ENCODE data around the gene S100A6.

DNA sequence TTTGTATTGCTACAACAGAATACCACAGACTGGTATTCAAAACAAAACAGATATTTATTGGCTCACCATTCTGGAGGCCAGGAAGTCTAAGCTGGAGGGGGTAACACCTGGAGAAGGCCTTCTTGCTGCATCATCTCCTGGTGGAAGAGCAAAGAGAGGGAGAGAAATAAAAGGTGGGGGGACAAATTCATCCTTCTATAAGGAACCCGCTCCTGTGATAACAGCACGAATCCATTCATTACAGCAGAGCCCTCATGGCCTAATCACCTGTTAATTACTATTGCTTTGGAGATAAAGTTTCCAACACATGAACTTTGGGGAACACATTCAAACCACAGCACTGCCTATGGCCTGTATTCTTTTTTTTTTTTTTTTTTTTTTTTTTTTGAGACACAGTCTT, 24.4 kb upstream of the S100A6 start:
- TF ChIP-seq, protein P1, sequence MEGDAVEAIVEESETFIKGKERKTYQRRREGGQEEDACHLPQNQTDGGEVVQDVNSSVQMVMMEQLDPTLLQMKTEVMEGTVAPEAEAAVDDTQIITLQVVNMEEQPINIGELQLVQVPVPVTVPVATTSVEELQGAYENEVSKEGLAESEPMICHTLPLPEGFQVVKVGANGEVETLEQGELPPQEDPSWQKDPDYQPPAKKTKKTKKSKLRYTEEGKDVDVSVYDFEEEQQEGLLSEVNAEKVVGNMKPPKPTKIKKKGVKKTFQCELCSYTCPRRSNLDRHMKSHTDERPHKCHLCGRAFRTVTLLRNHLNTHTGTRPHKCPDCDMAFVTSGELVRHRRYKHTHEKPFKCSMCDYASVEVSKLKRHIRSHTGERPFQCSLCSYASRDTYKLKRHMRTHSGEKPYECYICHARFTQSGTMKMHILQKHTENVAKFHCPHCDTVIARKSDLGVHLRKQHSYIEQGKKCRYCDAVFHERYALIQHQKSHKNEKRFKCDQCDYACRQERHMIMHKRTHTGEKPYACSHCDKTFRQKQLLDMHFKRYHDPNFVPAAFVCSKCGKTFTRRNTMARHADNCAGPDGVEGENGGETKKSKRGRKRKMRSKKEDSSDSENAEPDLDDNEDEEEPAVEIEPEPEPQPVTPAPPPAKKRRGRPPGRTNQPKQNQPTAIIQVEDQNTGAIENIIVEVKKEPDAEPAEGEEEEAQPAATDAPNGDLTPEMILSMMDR (IDR thresholded peaks at IDR 0.05; ENCODE audit: low read depth, low read length, missing input control), result no peak
- TF ChIP-seq, protein P2, sequence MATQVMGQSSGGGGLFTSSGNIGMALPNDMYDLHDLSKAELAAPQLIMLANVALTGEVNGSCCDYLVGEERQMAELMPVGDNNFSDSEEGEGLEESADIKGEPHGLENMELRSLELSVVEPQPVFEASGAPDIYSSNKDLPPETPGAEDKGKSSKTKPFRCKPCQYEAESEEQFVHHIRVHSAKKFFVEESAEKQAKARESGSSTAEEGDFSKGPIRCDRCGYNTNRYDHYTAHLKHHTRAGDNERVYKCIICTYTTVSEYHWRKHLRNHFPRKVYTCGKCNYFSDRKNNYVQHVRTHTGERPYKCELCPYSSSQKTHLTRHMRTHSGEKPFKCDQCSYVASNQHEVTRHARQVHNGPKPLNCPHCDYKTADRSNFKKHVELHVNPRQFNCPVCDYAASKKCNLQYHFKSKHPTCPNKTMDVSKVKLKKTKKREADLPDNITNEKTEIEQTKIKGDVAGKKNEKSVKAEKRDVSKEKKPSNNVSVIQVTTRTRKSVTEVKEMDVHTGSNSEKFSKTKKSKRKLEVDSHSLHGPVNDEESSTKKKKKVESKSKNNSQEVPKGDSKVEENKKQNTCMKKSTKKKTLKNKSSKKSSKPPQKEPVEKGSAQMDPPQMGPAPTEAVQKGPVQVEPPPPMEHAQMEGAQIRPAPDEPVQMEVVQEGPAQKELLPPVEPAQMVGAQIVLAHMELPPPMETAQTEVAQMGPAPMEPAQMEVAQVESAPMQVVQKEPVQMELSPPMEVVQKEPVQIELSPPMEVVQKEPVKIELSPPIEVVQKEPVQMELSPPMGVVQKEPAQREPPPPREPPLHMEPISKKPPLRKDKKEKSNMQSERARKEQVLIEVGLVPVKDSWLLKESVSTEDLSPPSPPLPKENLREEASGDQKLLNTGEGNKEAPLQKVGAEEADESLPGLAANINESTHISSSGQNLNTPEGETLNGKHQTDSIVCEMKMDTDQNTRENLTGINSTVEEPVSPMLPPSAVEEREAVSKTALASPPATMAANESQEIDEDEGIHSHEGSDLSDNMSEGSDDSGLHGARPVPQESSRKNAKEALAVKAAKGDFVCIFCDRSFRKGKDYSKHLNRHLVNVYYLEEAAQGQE (IDR thresholded peaks at IDR 0.05), result no peak
- no peak for TF ChIP-seq RXRA (IDR thresholded peaks at IDR 0.05)
- no peak for TF ChIP-seq EGR1 (IDR thresholded peaks at IDR 0.05; ENCODE audit: low read depth in 2 of 2)
- no peak for TF ChIP-seq TAF1 (conservative IDR thresholded peaks at IDR 0.05)
- no peak for TF ChIP-seq HNF4A (conservative IDR thresholded peaks at IDR 0.05)

Data from liver (tissue), 3 donors.